ENCODE measurements around the gene CRMP1.
A peak's percentile ranks its signal among the peaks of the same experiment; 100 is the strongest.
"Not testable (repeated sequence)": the region's sequence is repeated elsewhere in the genome, so short reads cannot be mapped to it uniquely, and the experiment has no call there.

CRMP1 gene

GRCh38 chr4:5887361-5888221 lies 5.3 kb downstream of the CRMP1 start:
- DNase-seq = no peak

GRCh38 chr4:5887011-5887360 lies 5.9 kb downstream of the CRMP1 start:
- DNase-seq = no peak

GRCh38 chr4:5885733-5886132 lies 7.2 kb downstream of the CRMP1 start:
- no peak for DNase-seq

- DNase-seq = no peak
These were observed 8.1 kb downstream of the CRMP1 start for GRCh38 chr4:5884796-5885195.

- no peak for DNase-seq
These were observed 9.0 kb downstream of the CRMP1 start for GRCh38 chr4:5883916-5884315.

- no peak for DNase-seq
These were observed 9.9 kb downstream of the CRMP1 start for GRCh38 chr4:5882947-5883346.

GRCh38 chr4:5881340-5881739 lies 11.5 kb downstream of the CRMP1 start:
- DNase-seq = no peak

GRCh38 chr4:5878359-5878758 lies 14.5 kb downstream of the CRMP1 start:
- peak; percentile 35 for DNase-seq

- no peak for DNase-seq
These were observed 15.5 kb downstream of the CRMP1 start for GRCh38 chr4:5877392-5877791.

GRCh38 chr4:5874811-5875449 lies 18.0 kb downstream of the CRMP1 start:
- no peak for DNase-seq

- no peak for DNase-seq
These were observed 22.2 kb downstream of the CRMP1 start for GRCh38 chr4:5870701-5871100.

- DNase-seq = no peak
These were observed 22.8 kb downstream of the CRMP1 start for GRCh38 chr4:5869966-5870619.

GRCh38 chr4:5867866-5868265 lies 25.0 kb downstream of the CRMP1 start:
- DNase-seq = no peak

- no peak for DNase-seq
These were observed 25.8 kb downstream of the CRMP1 start for GRCh38 chr4:5866841-5867813.

GRCh38 chr4:5865896-5866599 lies 26.8 kb downstream of the CRMP1 start:
- no peak for DNase-seq

GRCh38 chr4:5863461-5864113 lies 29.3 kb downstream of the CRMP1 start:
- DNase-seq = no peak

- no peak for DNase-seq
These were observed 34.7 kb downstream of the CRMP1 start for GRCh38 chr4:5858020-5858769.

- no peak for DNase-seq
These were observed 35.7 kb downstream of the CRMP1 start for GRCh38 chr4:5857199-5857598.

GRCh38 chr4:5856362-5856761 lies 36.5 kb downstream of the CRMP1 start:
- not testable (repeated sequence) for DNase-seq

- no peak for DNase-seq
These were observed 38.0 kb downstream of the CRMP1 start for GRCh38 chr4:5854929-5855328.
